ENCODE measurements around the gene S100PBP. TPM values are rescaled to one million over a fixed set of nuclear protein-coding genes. Genes with fewer than 3 reads are reported as not detected.

Gene S100PBP
- total RNA-seq, 2 donors from 2014 or later: 15.6 to 27.0 TPM

DNA sequence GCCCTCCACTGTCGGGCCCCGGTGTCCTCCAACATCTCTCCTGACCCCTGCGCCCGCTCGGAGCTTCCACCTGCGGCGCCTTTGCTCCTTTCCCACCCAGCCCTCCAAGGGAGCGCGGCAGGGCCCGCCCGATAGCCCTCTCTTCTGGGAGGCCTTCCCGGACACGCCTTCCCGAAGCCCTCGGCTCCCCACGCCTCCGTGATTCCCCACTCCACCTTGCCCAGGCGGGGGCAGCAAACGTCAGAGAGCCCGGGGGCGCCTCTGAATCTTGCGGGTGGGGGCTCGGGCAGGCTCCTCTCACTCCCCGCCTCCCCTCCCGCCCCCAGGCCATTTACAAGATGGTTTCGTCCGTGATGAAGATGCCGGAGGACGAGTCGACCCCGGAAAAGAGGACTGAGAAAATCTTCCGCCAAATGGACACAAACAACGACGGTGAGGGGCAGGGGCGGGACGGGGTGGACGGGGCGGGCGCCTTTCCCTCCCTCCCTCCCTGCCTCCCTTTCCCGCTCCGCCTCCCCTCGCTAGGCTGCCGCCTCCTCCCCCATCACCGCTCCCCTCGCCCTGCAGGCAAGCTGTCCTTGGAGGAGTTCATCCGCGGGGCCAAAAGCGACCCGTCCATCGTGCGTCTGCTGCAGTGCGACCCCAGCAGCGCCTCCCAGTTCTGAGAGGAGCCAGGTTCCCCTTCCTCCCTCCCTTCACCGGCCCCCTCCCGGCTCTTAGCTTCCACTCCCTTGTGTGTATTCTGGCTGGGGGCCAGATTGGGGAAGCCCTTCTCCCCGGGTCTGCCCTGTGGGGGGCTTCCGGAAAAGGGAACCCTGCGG is 76.0 kb downstream of the S100PBP start:
- no peak overlapping the region for H3K27ac ChIP-seq
- H3K27me3 ChIP-seq: no peaks in the 10 kb centered on the region
- WGBS, 2 donors: 4 to 7% methylated on average over 50 to 54 of the region's 58 CpGs
- ATAC-seq (peak; percentile 56), DNase-seq (peak in 2 of 4 donors; percentile 47 to 48)
- H3K4me1 ChIP-seq: peaks cover 14% of the 10 kb centered on the region
- TF ChIP-seq, protein P1, sequence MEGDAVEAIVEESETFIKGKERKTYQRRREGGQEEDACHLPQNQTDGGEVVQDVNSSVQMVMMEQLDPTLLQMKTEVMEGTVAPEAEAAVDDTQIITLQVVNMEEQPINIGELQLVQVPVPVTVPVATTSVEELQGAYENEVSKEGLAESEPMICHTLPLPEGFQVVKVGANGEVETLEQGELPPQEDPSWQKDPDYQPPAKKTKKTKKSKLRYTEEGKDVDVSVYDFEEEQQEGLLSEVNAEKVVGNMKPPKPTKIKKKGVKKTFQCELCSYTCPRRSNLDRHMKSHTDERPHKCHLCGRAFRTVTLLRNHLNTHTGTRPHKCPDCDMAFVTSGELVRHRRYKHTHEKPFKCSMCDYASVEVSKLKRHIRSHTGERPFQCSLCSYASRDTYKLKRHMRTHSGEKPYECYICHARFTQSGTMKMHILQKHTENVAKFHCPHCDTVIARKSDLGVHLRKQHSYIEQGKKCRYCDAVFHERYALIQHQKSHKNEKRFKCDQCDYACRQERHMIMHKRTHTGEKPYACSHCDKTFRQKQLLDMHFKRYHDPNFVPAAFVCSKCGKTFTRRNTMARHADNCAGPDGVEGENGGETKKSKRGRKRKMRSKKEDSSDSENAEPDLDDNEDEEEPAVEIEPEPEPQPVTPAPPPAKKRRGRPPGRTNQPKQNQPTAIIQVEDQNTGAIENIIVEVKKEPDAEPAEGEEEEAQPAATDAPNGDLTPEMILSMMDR (IDR thresholded peaks at IDR 0.05): peak in 1 of 7 experiments; percentile 0
- TF ChIP-seq POLR2A (IDR thresholded peaks at IDR 0.05): no peak
- H3K4me3 ChIP-seq: peak overlapping the region in 1 of 2 donors; percentile 12
- intact Hi-C loops (cut with DNase I): no loop called here
- no peaks in the 10 kb centered on the region for H3K9me3 ChIP-seq
- no peaks in the 10 kb centered on the region for H3K36me3 ChIP-seq (replicated peaks in 1 of 2; ENCODE audit: insufficient read depth in 1 of 2, low read depth in 2 of 2)

DNA sequence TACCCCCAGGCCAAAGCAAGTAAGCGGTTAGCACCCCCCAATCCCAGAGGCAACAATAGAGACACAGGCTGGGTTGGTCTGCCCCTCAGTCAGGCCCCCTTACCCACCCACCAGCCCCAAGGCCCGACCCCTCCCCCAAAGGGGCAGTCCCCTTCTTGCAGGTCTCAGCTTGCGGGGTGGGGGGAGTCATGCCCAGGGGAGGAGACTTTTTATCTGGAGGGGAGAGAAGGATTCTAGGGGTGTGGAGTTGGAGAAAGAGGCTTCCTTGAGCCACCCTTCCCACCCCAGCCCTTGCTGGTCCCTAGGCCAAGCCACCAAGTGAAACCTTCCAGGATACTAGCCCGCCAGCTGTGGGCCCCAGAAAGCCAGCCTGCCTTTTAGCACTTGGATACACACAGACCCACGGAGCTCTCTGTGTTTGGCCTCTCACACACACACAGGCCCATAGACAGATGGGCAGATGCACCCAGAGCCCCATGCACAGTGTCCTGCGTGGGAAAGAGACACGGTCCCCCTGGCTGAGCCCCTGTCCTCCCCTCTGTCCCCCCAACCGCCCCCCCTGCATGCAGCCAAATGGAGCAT is 76.7 kb downstream of the S100PBP start:
- DNase-seq (no peak), ATAC-seq (no peak)
- Histone ChIP-seq H3K27me3 (no peaks in the 10 kb centered on the region), H3K9me3 (no peaks in the 10 kb centered on the region), H3K4me1 (peaks cover 14% of the 10 kb centered on the region), H3K36me3 (replicated peaks in 1 of 2; ENCODE audit: insufficient read depth in 1 of 2, low read depth in 2 of 2) (no peaks in the 10 kb centered on the region), H3K4me3 (no peak overlapping the region), H3K27ac (no peak overlapping the region)
- TF ChIP-seq, protein P1 (IDR thresholded peaks at IDR 0.05): no peak
- no peak for TF ChIP-seq POLR2A (IDR thresholded peaks at IDR 0.05)
- 70 to 84% methylated on average over 4 to 5 of the region's 8 CpGs for WGBS, 2 donors
- intact Hi-C loops (cut with DNase I): no loop called here

DNA sequence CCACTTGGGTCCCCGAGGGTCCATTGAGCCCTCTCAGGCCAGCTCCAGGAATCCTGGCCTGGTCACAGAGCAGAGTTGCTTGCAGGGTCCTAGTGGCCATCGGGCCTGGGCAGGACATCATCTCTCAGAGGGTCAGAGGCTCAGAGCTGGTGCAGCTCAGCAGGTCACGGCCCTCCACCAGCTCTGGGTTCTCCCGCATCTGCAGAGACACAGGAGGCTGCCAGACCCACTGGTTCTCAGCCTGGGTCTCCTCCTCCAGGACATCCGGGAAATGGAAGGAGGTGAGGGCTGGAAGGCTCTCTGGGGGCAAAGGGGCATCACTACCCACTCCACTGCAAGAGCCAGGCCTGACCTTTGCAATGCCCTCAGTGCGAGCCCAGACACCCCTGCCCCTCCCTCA is 77.2 kb downstream of the S100PBP start:
- DNase-seq (no peak), ATAC-seq (no peak)
- 80 to 90% methylated on average over 2 to 6 of the region's 6 CpGs for WGBS, 2 donors
- Histone ChIP-seq H3K36me3 (replicated peaks in 1 of 2; ENCODE audit: insufficient read depth in 1 of 2, low read depth in 2 of 2) (no peaks in the 10 kb centered on the region), H3K27me3 (no peaks in the 10 kb centered on the region), H3K4me1 (peaks cover 14% of the 10 kb centered on the region), H3K27ac (no peak overlapping the region), H3K4me3 (no peak overlapping the region), H3K9me3 (no peaks in the 10 kb centered on the region)
- intact Hi-C loops (cut with DNase I): no loop called here
- TF ChIP-seq, protein P1 (IDR thresholded peaks at IDR 0.05): no peak
- TF ChIP-seq POLR2A (IDR thresholded peaks at IDR 0.05): no peak

DNA sequence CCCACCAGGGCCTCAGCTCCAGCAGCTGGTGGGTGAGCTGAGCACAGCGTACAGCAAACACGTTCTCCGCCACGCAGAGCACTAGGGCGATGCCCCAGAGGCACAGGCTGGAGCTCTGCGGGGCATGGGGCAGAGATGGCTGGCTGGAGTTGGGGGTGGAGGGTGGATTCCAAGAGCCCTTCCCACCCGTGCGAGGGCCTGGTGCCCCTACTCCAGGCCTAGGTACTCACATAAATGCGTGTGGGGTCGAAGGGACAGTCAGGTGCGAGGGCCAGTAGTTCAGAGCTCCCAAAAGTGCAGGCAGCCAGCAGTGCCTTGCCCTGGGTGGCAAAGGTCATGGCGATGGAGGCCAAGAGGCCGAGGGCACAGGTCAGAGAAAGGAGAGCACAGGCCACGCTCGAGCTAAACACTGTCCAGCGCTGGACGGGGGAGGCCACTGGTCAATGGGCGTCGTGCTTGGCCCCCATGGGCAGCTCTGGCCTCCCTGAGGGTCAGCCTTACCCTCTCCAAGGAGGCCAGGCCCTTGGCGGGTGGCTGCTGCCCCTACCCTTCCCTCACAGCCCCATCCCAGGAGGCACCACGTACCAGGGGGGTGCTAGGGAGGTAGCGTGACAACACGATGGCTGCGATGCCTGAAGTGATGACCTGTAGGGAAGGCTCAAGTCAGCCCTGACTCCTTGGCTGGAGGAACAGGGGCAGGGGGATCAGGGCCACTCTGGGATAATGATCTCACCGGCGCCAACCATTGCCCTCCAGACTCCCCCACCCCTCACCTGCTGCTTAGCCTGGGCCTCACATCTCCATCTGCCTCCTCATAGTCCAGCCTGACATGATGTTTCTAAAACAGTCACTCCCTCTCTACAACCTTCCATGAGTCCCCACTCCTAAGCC is 78.1 kb downstream of the S100PBP start:
- ATAC-seq (no peak), DNase-seq (no peak)
- Histone ChIP-seq H3K4me3 (no peak overlapping the region), H3K9me3 (no peaks in the 10 kb centered on the region), H3K27ac (no peak overlapping the region), H3K27me3 (no peaks in the 10 kb centered on the region), H3K4me1 (peaks cover 21% of the 10 kb centered on the region), H3K36me3 (replicated peaks in 1 of 2; ENCODE audit: insufficient read depth in 1 of 2, low read depth in 2 of 2) (no peaks in the 10 kb centered on the region)
- intact Hi-C loops (cut with DNase I): no loop called here
- TF ChIP-seq POLR2A (IDR thresholded peaks at IDR 0.05): no peak
- whole genome bisulfite sequencing, 2 donors: 95% methylated on average over 18 to 26 of the region's 26 CpGs

DNA sequence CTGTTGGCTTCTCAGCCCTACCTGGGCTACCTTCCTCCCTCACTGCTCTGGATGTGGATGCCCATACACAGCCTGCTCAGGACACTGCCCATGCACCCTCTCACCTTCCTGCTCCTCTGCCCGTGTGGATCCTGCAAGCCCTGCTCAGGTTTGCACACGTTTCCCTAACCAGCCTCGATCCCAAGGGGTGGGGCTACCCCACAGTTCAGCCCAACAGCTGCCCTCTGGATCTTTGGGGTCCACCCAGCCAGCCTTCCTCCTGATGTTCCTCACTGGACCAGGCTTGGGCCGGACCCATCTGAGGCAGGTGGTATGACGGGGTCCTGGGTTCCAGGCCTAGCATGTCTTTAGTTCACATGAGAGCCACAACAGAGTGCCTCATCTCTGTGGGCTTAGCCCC is 79.0 kb downstream of the S100PBP start:
- H3K9me3 ChIP-seq: no peaks in the 10 kb centered on the region
- no peak overlapping the region for H3K27ac ChIP-seq
- H3K36me3 ChIP-seq (replicated peaks in 1 of 2; ENCODE audit: insufficient read depth in 1 of 2, low read depth in 2 of 2): no peaks in the 10 kb centered on the region
- TF ChIP-seq, protein P1 (IDR thresholded peaks at IDR 0.05): no peak
- TF ChIP-seq POLR2A (IDR thresholded peaks at IDR 0.05): no peak
- peaks cover 25% of the 10 kb centered on the region for H3K4me1 ChIP-seq
- no peak for DNase-seq
- 20 to 82% methylated on average over 1 to 5 of the region's 5 CpGs for WGBS, 2 donors
- intact Hi-C loops (cut with DNase I): no loop called here
- no peaks in the 10 kb centered on the region for H3K27me3 ChIP-seq
- H3K4me3 ChIP-seq: no peak overlapping the region
- ATAC-seq: no peak
